ENCODE results near the gene DDHD1.

DDHD1 gene

GRCh38 chr14:53032838-53033390, 120.2 kb downstream of the DDHD1 start:
- ChIA-PET POLR2A (no interaction called here), CTCF (interaction anchor here (0.7 to 0.8 kb wide), 2 partner anchors 72 to 133 kb away, joined by 3 to 4 read pairs; no protein-coding TSS in a partner anchor)

More at GRCh38 chr14:53032838-53033390, 120.2 kb downstream of the DDHD1 start:
- Histone ChIP-seq H3K9me3 (ENCODE audit: control insufficient read depth, insufficient read depth, low read depth, low read length) (no peaks in the 10 kb centered on the region), H3K36me3 (ENCODE audit: control insufficient read depth in 2 of 2, insufficient read depth in 1 of 2, low read length in 2 of 2) (peaks cover 10 to 18% of the 10 kb centered on the region in 2 experiments; a peak in 2 of 3 replicates), H3K4me3 (ENCODE audit: low read depth, low read length) (no peak overlapping the region), H3K27ac (ENCODE audit: extremely low read depth, low read depth, low read length) (no peak overlapping the region), H3K4me1 (ENCODE audit: control insufficient read depth, insufficient read depth, low read length) (no peaks in the 10 kb centered on the region)
- TF ChIP-seq ZNF664 (tag by site-specific recombination; IDR thresholded peaks at IDR 0.05) (no peak), ZNF335 (tag by site-specific recombination; conservative IDR thresholded peaks at IDR 0.05) (no peak), ZNF138 (tag by site-specific recombination; IDR thresholded peaks at IDR 0.05; ENCODE audit: borderline replicate concordance) (no peak), ZFP3 (tag by site-specific recombination; IDR thresholded peaks at IDR 0.05; ENCODE audit: low read depth) (no peak), GLI4 (tag by site-specific recombination; IDR thresholded peaks at IDR 0.05) (no peak), ZFP41 (tag by site-specific recombination; IDR thresholded peaks at IDR 0.05; ENCODE audit: borderline replicate concordance) (no peak), ZSCAN4 (tag by site-specific recombination; IDR thresholded peaks at IDR 0.05) (no peak), PATZ1 (tag by site-specific recombination; IDR thresholded peaks at IDR 0.05) (no peak), ZSCAN18 (tag by site-specific recombination; IDR thresholded peaks at IDR 0.05) (no peak), ZBTB44 (tag by site-specific recombination; IDR thresholded peaks at IDR 0.05) (no peak), KLF10 (tag by site-specific recombination; IDR thresholded peaks at IDR 0.05) (no peak), PRDM2 (tag by site-specific recombination; IDR thresholded peaks at IDR 0.05; ENCODE audit: borderline replicate concordance) (no peak)
